H1 (cell line): ENCODE measurements around the gene CDK5RAP3. TPM values are rescaled to one million over a fixed set of nuclear protein-coding genes. Genes with fewer than 3 reads are reported as not detected.

Source experiments
- BACH1 ChIP-seq: IDR thresholded peaks from 2 replicates; pipeline ENCODE4 v1.6.1; 2012; ENCODE audit warnings: low read length, improper control_type of control experiment
- BRCA1 ChIP-seq: IDR thresholded peaks from 2 replicates; pipeline ENCODE4 v1.6.1; 2012; ENCODE audit warnings: low read depth, low read length, improper control_type of control experiment
- CHD2 ChIP-seq: IDR thresholded peaks from 2 replicates; pipeline ENCODE4 v1.6.1; 2012; ENCODE audit warnings: low read length, improper control_type of control experiment
- KDM1A ChIP-seq: fragments of 200-600, 300-600 bp; sonication (generic); IDR thresholded peaks from 2 replicates; pipeline ENCODE4 v1.7.1; 2016; ENCODE audit warnings: mild to moderate bottlenecking, low read length, borderline replicate concordance
- KDM5A ChIP-seq: fragments of 200-600 bp; IDR thresholded peaks from 2 replicates; pipeline ENCODE4 v1.7.1; 2012; ENCODE audit warnings: mild to moderate bottlenecking, low read length, inconsistent platforms, mixed read lengths
- MAX ChIP-seq: IDR thresholded peaks from 2 replicates; pipeline ENCODE4 v1.6.1; 2012; ENCODE audit warnings: inconsistent platforms
- NANOG ChIP-seq: IDR thresholded peaks from 2 replicates; pipeline ENCODE4 v1.6.1; 2011; ENCODE audit warnings: low read length, low read depth, mild to moderate bottlenecking, inconsistent platforms; ENCODE audit not compliant: insufficient read depth, poor library complexity, severe bottlenecking
- POLR2A ChIP-seq, 2 experiments: IDR thresholded peaks; 1 replicate in 1 of 2; 2 replicates in 1 of 2; pipeline ENCODE4 v1.6.1; 2011; ENCODE audit warnings: low read depth in 2 of 2, low read length in 2 of 2, mild to moderate bottlenecking in 2 of 2; ENCODE audit errors: control extremely low read depth in 1 of 2
- RBBP5 ChIP-seq: IDR thresholded peaks from 2 replicates; pipeline ENCODE4 v1.7.1; 2012; ENCODE audit warnings: low read depth, mild to moderate bottlenecking, inconsistent platforms, low read length, moderate library complexity, borderline replicate concordance
- RFX5 ChIP-seq: IDR thresholded peaks from 2 replicates; pipeline ENCODE4 v1.6.1; 2011; ENCODE audit warnings: low read depth, low read length, improper control_type of control experiment, borderline replicate concordance
- RXRA ChIP-seq: IDR thresholded peaks from 2 replicates; pipeline ENCODE4 v1.6.1; 2011; ENCODE audit warnings: low read depth, mild to moderate bottlenecking, low read length, moderate library complexity; ENCODE audit not compliant: insufficient read depth
- SAP30 ChIP-seq: fragments of 300-600 bp; sonication (generic); IDR thresholded peaks from 2 replicates; pipeline ENCODE4 v1.7.1; 2012; ENCODE audit warnings: low read length, moderate library complexity, mild to moderate bottlenecking, inconsistent platforms; ENCODE audit not compliant: insufficient read depth, insufficient replicate concordance
- SIX5 ChIP-seq: IDR thresholded peaks from 2 replicates; pipeline ENCODE4 v1.6.1; 2011; ENCODE audit warnings: mild to moderate bottlenecking, low read depth, low read length
- SRF ChIP-seq: IDR thresholded peaks from 2 replicates; pipeline ENCODE4 v1.6.1; 2011; ENCODE audit warnings: mild to moderate bottlenecking, low read depth, low read length, moderate library complexity
- TCF12 ChIP-seq: IDR thresholded peaks from 2 replicates; pipeline ENCODE4 v1.6.1; 2011; ENCODE audit warnings: low read depth, mild to moderate bottlenecking, low read length
- YY1 ChIP-seq: IDR thresholded peaks from 2 replicates; pipeline ENCODE4 v1.6.1; 2011; ENCODE audit warnings: low read depth, mild to moderate bottlenecking, low read length
- ZNF274 ChIP-seq: IDR thresholded peaks from 2 replicates; pipeline ENCODE4 v1.7.0; 2012; ENCODE audit warnings: low read length, borderline replicate concordance; ENCODE audit errors: extremely low read depth
- polyA plus RNA-seq, 7 experiments: library from polyadenylated mRNA; depleted of rRNA in 3 of 7; stranded (reverse) in 5 of 7; unstranded in 2 of 7; fragments of >200 nt in 5 of 7; fragments of 200-250 nt in 2 of 7; gene quantifications; 1 replicate in 5 of 7; 2 replicates in 1 of 7; 4 replicates in 1 of 7; pipeline versions ENCODE4 v1.2.1 to v1.2.3, GENCODE V29; 2011 to 2013; ENCODE audit warnings: missing spikeins in 2 of 7, mixed read lengths in 2 of 7
- total RNA-seq: library from RNA; stranded (reverse); fragmentation: NEBNext Ultra II Directional; extraction: Animal tissue kit (Norgen Biotek cat#: 25700); gene quantifications from 2 replicates; pipeline ENCODE4 v1.2.1, GENCODE V29; 2021
- TF ChIP-seq, protein P1 (sequence below): IDR thresholded peaks from 2 replicates; pipeline ENCODE4 v1.6.1; 2012; ENCODE audit warnings: low read length, inconsistent platforms

Gene CDK5RAP3
- total and polyA plus RNA-seq, 2 of the 8 experiments (the other 6 are each of a cell fraction or from before 2014, with no cell fraction given): 88.2 to 93.2 TPM

- TF ChIP-seq MAX: no peak
- TF ChIP-seq POLR2A (IDR thresholded peaks at IDR 0.05; ENCODE audit: control extremely low read depth in 1 of 2, low read depth in 2 of 2, low read length in 2 of 2): no peak
- TF ChIP-seq CHD2: no peak
- TF ChIP-seq SIX5: no peak
- 0 out of 2 replicates have a peak, but pooled peaks have one; percentile 13 for TF ChIP-seq RBBP5
- no peak for TF ChIP-seq BRCA1
- TF ChIP-seq RFX5: no peak
- TF ChIP-seq SRF: no peak
- no peak for TF ChIP-seq KDM5A
- peak; percentile 97 for TF ChIP-seq KDM1A
- TF ChIP-seq ZNF274: no peak
- TF ChIP-seq SAP30: no peak
- TF ChIP-seq YY1: no peak
- TF ChIP-seq TCF12: no peak
- no peak for TF ChIP-seq BACH1
- TF ChIP-seq RXRA: no peak
- TF ChIP-seq NANOG: no peak
- TF ChIP-seq, protein P1, sequence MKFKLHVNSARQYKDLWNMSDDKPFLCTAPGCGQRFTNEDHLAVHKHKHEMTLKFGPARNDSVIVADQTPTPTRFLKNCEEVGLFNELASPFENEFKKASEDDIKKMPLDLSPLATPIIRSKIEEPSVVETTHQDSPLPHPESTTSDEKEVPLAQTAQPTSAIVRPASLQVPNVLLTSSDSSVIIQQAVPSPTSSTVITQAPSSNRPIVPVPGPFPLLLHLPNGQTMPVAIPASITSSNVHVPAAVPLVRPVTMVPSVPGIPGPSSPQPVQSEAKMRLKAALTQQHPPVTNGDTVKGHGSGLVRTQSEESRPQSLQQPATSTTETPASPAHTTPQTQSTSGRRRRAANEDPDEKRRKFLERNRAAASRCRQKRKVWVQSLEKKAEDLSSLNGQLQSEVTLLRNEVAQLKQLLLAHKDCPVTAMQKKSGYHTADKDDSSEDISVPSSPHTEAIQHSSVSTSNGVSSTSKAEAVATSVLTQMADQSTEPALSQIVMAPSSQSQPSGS: no peak
These were observed 53.5 kb downstream of the CDK5RAP3 start (continued) for GRCh38 chr17:48024149-48025039.
